HepG2 (cell line): ENCODE measurements around the gene HS6ST1. TPM values are rescaled to one million over a fixed set of nuclear protein-coding genes. Genes with fewer than 3 reads are reported as not detected.
A peak's percentile ranks its signal among the peaks of the same experiment; 100 is the strongest.

ENCODE experiments used
- HOXD1 ChIP-seq: sonication (generic); formaldehyde crosslinking; IDR thresholded peaks from 2 replicates; pipeline ENCODE4 v1.5.0; 2020; ENCODE audit warnings: missing genetic modification reagents
- IKZF4 ChIP-seq: sonication (generic); formaldehyde crosslinking; IDR thresholded peaks from 2 replicates; pipeline ENCODE4 v1.5.1; 2020; ENCODE audit warnings: borderline replicate concordance, mild to moderate bottlenecking, low read depth, missing genetic modification reagents; ENCODE audit errors: not compliant biosample characterization
- REL ChIP-seq: sonication (generic); formaldehyde crosslinking; conservative IDR thresholded peaks from 2 replicates; pipeline ENCODE4 v1.8.0; 2022; ENCODE audit warnings: mild to moderate bottlenecking, missing genetic modification reagents, moderate library complexity
- ZBTB21 ChIP-seq: sonication (generic); formaldehyde crosslinking; IDR thresholded peaks from 2 replicates; pipeline ENCODE4 v1.4.0; 2020; ENCODE audit warnings: missing genetic modification reagents
- ZFP37 ChIP-seq: sonication (generic); formaldehyde crosslinking; IDR thresholded peaks from 2 replicates; pipeline ENCODE4 v1.4.0; 2020; ENCODE audit warnings: missing genetic modification reagents, borderline replicate concordance
- polyA plus RNA-seq, 8 experiments: library from polyadenylated mRNA; depleted of rRNA in 3 of 8; stranded (reverse) in 7 of 8; unstranded in 1 of 8; fragments of >200 nt; fragmentation: Illumina TruSeq in 4 of 8; extraction: Trizol in 4 of 8; gene quantifications; 2 replicates each; pipeline versions ENCODE4 v1.2.1 to v1.2.3, GENCODE V29; 2011 to 2016; ENCODE audit warnings: low read depth in 4 of 8, missing spikeins in 1 of 8, mixed read lengths in 1 of 8; ENCODE audit not compliant: insufficient read depth in 1 of 8
- total RNA-seq, 5 experiments: library from RNA; depleted of rRNA; stranded (reverse); fragments of >200 nt; fragmentation: Illumina TruSeq; extraction: Trizol; gene quantifications; 2 replicates each; pipeline ENCODE4 v1.2.3, GENCODE V29; 2016; ENCODE audit warnings: low read depth in 1 of 5
- TF ChIP-seq, protein P1 (sequence below): sonication (generic); formaldehyde crosslinking; IDR thresholded peaks from one replicate; pipeline ENCODE4 v1.5.1; 2020; ENCODE audit warnings: mild to moderate bottlenecking, missing genetic modification reagents; ENCODE audit errors: not compliant biosample characterization
- TF ChIP-seq, protein P2 (sequence below): IDR thresholded peaks from 2 replicates; pipeline ENCODE4 v1.6.1; 2016; ENCODE audit warnings: low read depth
- TF ChIP-seq, protein P3 (sequence below): sonication (generic); formaldehyde crosslinking; IDR thresholded peaks from 2 replicates; pipeline ENCODE4 v1.5.0; 2020; ENCODE audit warnings: missing genetic modification reagents, mild to moderate bottlenecking, borderline replicate concordance
- TF ChIP-seq, protein P4 (sequence below): IDR thresholded peaks from 2 replicates; pipeline ENCODE4 v1.6.1; 2018; ENCODE audit warnings: missing genetic modification reagents
- TF ChIP-seq, protein P5 (sequence below): sonication (generic); formaldehyde crosslinking; IDR thresholded peaks from 2 replicates; pipeline ENCODE4 v1.8.0; 2022; ENCODE audit warnings: missing genetic modification reagents, mild to moderate bottlenecking, moderate library complexity, borderline replicate concordance
- TF ChIP-seq, protein P6 (sequence below): sonication (generic); formaldehyde crosslinking; IDR thresholded peaks from 2 replicates; pipeline ENCODE4 v1.5.1; 2020; ENCODE audit warnings: mild to moderate bottlenecking, missing genetic modification reagents, moderate library complexity

Gene HS6ST1
- total and polyA plus RNA-seq, 2 of the 13 experiments (the other 11 are each of a cell fraction or from before 2014, with no cell fraction given) = 34.5 to 84.6 TPM

DNA sequence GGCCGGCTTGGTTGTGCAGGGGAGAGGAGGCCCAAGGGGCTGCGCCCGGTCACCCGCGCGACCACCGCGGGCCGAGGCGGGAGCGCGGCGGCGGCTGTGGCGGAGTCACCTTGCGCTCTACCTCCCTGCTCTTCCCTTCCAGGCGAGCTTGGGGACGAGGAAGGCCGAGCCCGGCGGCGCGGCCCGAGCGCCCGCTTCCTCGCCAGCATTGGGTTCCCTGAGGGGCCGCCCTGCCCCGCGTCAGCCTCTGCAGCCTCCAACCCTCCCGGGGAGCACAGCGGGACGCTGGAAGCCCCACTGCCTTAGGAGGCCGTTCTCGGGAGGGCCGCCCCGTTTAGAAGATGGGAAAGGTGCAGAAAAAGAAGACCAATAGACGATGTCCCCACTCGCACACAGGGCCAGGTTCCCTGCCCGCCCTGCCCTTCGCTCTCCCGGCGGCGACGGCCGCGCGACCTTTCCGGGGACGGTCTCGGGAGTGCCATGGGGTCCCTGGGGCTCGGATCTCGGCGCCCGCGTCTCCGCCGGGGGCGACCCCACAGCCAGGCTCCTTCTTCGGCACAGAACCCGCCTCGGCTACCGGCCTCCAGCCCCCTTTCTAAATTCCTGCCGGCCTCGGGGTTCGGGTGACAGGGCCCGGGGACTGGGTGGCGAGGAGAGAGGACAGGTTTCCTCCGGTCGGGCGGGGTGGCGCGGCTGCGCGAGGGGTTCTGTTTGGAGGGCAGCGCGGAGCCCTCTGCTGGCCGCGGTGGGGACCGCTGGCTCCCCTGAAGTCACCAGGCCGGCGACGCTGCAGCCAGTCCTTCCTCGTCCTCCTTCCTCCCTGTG lies 85.5 kb downstream of the HS6ST1 start (continued):
- TF ChIP-seq, protein P1, sequence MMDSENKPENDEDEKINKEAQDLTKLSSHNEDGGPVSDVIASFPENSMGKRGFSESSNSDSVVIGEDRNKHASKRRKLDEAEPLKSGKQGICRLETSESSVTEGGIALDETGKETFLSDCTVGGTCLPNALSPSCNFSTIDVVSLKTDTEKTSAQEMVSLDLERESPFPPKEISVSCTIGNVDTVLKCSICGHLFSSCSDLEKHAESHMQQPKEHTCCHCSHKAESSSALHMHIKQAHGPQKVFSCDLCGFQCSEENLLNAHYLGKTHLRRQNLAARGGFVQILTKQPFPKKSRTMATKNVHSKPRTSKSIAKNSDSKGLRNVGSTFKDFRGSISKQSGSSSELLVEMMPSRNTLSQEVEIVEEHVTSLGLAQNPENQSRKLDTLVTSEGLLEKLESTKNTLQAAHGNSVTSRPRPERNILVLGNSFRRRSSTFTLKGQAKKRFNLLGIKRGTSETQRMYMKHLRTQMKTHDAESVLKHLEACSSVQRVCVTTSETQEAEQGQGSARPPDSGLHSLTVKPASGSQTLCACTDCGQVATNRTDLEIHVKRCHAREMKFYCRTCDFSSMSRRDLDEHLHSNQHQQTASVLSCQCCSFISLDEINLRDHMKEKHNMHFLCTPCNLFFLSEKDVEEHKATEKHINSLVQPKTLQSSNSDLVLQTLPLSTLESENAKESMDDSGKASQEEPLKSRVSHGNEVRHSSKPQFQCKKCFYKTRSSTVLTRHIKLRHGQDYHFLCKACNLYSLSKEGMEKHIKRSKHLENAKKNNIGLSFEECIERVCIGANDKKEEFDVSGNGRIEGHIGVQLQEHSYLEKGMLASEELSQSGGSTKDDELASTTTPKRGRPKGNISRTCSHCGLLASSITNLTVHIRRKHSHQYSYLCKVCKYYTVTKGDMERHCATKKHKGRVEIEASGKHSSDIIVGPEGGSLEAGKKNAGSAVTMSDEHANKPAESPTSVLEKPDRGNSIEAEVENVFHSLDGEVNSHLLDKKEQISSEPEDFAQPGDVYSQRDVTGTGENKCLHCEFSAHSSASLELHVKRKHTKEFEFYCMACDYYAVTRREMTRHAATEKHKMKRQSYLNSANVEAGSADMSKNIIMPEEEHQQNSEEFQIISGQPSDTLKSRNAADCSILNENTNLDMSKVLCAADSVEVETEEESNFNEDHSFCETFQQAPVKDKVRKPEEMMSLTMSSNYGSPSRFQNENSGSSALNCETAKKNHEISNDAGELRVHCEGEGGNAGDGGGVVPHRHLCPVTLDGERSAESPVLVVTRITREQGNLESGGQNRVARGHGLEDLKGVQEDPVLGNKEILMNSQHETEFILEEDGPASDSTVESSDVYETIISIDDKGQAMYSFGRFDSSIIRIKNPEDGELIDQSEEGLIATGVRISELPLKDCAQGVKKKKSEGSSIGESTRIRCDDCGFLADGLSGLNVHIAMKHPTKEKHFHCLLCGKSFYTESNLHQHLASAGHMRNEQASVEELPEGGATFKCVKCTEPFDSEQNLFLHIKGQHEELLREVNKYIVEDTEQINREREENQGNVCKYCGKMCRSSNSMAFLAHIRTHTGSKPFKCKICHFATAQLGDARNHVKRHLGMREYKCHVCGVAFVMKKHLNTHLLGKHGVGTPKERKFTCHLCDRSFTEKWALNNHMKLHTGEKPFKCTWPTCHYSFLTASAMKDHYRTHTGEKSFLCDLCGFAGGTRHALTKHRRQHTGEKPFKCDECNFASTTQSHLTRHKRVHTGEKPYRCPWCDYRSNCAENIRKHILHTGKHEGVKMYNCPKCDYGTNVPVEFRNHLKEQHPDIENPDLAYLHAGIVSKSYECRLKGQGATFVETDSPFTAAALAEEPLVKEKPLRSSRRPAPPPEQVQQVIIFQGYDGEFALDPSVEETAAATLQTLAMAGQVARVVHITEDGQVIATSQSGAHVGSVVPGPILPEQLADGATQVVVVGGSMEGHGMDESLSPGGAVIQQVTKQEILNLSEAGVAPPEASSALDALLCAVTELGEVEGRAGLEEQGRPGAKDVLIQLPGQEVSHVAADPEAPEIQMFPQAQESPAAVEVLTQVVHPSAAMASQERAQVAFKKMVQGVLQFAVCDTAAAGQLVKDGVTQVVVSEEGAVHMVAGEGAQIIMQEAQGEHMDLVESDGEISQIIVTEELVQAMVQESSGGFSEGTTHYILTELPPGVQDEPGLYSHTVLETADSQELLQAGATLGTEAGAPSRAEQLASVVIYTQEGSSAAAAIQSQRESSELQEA (CRISPR knock-in tag) = peak; percentile 63
- TF ChIP-seq, protein P2, sequence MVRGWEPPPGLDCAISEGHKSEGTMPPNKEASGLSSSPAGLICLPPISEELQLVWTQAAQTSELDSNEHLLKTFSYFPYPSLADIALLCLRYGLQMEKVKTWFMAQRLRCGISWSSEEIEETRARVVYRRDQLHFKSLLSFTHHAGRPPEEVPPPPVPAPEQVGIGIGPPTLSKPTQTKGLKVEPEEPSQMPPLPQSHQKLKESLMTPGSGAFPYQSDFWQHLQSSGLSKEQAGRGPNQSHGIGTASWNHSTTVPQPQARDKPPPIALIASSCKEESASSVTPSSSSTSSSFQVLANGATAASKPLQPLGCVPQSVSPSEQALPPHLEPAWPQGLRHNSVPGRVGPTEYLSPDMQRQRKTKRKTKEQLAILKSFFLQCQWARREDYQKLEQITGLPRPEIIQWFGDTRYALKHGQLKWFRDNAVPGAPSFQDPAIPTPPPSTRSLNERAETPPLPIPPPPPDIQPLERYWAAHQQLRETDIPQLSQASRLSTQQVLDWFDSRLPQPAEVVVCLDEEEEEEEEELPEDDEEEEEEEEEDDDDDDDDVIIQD (CRISPR knock-in tag) = no peak
- no peak; the same call in 1 of the 2 replicates for TF ChIP-seq ZBTB21 (CRISPR knock-in tag)
- TF ChIP-seq, protein P3, sequence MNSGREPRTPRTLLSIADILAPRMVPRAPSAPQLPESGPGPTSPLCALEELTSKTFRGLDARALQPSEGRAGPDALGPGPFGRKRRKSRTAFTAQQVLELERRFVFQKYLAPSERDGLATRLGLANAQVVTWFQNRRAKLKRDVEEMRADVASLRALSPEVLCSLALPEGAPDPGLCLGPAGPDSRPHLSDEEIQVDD (CRISPR knock-in tag) = 0 out of 2 replicates have a peak, but pooled peaks have one; percentile 50
- TF ChIP-seq, protein P4, sequence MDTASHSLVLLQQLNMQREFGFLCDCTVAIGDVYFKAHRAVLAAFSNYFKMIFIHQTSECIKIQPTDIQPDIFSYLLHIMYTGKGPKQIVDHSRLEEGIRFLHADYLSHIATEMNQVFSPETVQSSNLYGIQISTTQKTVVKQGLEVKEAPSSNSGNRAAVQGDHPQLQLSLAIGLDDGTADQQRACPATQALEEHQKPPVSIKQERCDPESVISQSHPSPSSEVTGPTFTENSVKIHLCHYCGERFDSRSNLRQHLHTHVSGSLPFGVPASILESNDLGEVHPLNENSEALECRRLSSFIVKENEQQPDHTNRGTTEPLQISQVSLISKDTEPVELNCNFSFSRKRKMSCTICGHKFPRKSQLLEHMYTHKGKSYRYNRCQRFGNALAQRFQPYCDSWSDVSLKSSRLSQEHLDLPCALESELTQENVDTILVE (CRISPR knock-in tag) = peak; percentile 61
- TF ChIP-seq, protein P5, sequence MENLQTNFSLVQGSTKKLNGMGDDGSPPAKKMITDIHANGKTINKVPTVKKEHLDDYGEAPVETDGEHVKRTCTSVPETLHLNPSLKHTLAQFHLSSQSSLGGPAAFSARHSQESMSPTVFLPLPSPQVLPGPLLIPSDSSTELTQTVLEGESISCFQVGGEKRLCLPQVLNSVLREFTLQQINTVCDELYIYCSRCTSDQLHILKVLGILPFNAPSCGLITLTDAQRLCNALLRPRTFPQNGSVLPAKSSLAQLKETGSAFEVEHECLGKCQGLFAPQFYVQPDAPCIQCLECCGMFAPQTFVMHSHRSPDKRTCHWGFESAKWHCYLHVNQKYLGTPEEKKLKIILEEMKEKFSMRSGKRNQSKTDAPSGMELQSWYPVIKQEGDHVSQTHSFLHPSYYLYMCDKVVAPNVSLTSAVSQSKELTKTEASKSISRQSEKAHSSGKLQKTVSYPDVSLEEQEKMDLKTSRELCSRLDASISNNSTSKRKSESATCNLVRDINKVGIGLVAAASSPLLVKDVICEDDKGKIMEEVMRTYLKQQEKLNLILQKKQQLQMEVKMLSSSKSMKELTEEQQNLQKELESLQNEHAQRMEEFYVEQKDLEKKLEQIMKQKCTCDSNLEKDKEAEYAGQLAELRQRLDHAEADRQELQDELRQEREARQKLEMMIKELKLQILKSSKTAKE (CRISPR knock-in tag) = peak; percentile 38; the same call in 1 of the 2 replicates
- TF ChIP-seq, protein P6, sequence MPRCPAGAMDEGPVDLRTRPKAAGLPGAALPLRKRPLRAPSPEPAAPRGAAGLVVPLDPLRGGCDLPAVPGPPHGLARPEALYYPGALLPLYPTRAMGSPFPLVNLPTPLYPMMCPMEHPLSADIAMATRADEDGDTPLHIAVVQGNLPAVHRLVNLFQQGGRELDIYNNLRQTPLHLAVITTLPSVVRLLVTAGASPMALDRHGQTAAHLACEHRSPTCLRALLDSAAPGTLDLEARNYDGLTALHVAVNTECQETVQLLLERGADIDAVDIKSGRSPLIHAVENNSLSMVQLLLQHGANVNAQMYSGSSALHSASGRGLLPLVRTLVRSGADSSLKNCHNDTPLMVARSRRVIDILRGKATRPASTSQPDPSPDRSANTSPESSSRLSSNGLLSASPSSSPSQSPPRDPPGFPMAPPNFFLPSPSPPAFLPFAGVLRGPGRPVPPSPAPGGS (CRISPR knock-in tag) = peak; percentile 68
- peak; percentile 84; the same call in 1 of the 2 replicates for TF ChIP-seq ZFP37 (CRISPR knock-in tag)
- peak; percentile 78; the same call in 1 of the 2 replicates for TF ChIP-seq HOXD1
- TF ChIP-seq IKZF4 (CRISPR knock-in tag) = no peak
- no peak; the same call in 1 of the 2 replicates for TF ChIP-seq REL (CRISPR knock-in tag)
